Lower leg skin (tissue), 4 donors: ENCODE data around the gene CYP26B1. TPM values are rescaled to one million over a fixed set of nuclear protein-coding genes. Genes with fewer than 3 reads are reported as not detected.

ENCODE experiments used
- DNase-seq, 2 donors: peaks; one replicate each; pipeline ENCODE4 v3.0.0-alpha.2; 2019; ENCODE audit warnings: low spot score in 2 of 2
- H3K4me3 ChIP-seq: fragments of 200-600 bp; sonication (generic); 2 replicates; pipeline ENCODE4 v1.5.1; 2017; ENCODE audit warnings: mild to moderate bottlenecking, low read depth; ENCODE audit not compliant: poor library complexity, severe bottlenecking
- POLR2A ChIP-seq, 2 donors: fragments of 450-650 bp; IDR thresholded peaks; one replicate each; pipeline ENCODE4 v1.6.1; 2016 to 2017; ENCODE audit warnings: antibody characterized with exemption in 2 of 2, mild to moderate bottlenecking in 1 of 2, moderate library complexity in 1 of 2
- WGBS, 2 donors: methylation state at CpG; one replicate each; pipeline ENCODE4 v1.1.5; 2018; 5-methylcytosine and 5-hydroxymethylcytosine counted together
- intact Hi-C: fragments of 100-400 bp; cut with DNase I; formaldehyde crosslinking; loops from one replicate; pipeline ENCODE4 v1.15.0; 2023; ENCODE audit warnings: low total_unique reads
- total RNA-seq, 4 donors: library from RNA; depleted of rRNA; stranded (reverse); fragments of >200 nt; gene quantifications; one replicate each; pipeline ENCODE4 v1.1.0, GENCODE V29; 2016
- TF ChIP-seq, protein P1 (sequence below), 3 donors: fragments of 450-650 bp; IDR thresholded peaks; one replicate each; pipeline ENCODE4 v1.5.1; 2016; ENCODE audit warnings: antibody characterized with exemption in 3 of 3, mild to moderate bottlenecking in 3 of 3, moderate library complexity in 2 of 3

The CYP26B1 gene
- total RNA-seq, 4 donors from 2014 or later: 51.6 to 93.0 (median 73.6) TPM

DNA sequence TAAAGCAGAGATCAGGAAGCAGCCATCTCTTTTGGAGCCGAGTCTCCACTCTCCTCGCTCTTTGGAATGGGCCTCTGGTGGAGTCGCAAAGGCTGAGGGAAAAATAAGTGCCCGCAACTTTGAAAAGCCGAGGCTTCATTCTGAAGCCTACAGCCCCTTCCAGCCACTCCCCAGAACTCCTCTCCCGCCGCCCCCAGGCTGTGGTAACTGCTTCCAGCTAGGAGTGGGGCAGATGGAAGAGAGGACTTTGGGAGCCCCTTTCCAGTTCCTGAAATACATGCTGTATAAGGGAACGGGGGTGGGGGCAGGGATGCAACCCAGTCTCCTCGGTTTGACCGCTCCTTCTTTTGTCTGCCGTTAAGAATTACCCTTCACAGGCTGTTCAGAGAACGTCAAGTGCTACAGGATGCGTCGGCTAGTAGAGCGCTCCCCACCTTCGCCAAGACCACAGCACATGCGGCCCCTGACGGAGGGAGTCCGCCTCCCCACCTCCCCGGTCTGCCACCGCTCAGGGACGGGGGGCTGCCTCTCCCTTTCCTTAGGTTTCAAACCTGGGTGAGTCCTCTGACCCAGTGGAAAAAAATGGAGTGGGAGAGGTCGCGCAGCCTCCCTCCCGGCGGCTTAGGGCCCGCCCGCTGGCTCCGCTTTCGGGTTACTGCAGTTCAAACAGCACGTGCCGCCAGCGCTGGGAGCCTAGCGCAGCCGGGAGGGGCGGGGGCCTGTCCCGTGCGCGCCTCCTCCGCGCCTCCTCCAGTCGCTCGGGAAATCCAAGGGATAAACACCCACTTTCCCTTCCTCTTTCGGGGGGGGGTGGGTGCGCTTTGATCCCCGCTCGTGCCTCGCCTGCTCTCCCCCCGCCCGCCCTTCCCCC is 4.9 kb downstream of the CYP26B1 start:
- H3K4me3 ChIP-seq: peak overlapping the region; percentile 14
- peak in 1 of 2 donors; percentile 6 for TF ChIP-seq POLR2A (IDR thresholded peaks at IDR 0.05)
- TF ChIP-seq, protein P1, sequence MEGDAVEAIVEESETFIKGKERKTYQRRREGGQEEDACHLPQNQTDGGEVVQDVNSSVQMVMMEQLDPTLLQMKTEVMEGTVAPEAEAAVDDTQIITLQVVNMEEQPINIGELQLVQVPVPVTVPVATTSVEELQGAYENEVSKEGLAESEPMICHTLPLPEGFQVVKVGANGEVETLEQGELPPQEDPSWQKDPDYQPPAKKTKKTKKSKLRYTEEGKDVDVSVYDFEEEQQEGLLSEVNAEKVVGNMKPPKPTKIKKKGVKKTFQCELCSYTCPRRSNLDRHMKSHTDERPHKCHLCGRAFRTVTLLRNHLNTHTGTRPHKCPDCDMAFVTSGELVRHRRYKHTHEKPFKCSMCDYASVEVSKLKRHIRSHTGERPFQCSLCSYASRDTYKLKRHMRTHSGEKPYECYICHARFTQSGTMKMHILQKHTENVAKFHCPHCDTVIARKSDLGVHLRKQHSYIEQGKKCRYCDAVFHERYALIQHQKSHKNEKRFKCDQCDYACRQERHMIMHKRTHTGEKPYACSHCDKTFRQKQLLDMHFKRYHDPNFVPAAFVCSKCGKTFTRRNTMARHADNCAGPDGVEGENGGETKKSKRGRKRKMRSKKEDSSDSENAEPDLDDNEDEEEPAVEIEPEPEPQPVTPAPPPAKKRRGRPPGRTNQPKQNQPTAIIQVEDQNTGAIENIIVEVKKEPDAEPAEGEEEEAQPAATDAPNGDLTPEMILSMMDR (IDR thresholded peaks at IDR 0.05): no peak
- 8 to 20% methylated on average over 22 to 47 of the region's 50 CpGs for WGBS, 2 donors
- intact Hi-C loops: no loop called here
- peak; percentile 82 to 96 for DNase-seq

DNA sequence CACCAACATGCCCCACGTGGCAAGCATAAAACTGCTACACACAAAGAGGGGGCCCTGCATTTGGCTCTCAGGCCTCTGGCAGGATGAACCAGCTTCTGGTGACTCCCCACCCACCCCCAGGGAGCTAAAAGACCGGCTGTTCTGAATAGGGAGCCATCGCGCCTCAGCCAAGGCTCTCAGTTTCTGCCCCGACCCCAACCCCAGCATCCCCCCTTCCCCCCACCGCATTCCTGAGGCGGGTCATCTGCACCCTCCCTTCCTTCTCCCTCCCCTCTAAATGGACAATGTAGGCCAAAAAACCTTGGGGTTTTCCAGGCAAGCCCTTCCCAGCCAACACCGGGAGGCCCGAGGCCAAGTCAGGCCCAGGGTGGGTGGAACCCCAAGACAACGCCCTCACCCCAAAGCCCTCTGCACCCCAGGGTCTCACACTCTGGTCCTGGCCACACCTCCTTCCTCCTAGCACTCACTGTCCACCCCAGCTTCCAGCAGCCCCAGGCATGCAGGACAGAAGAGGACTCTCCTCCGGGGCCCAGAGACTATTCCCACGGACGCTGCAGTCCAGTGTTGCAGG is 5.7 kb downstream of the CYP26B1 start:
- WGBS, 2 donors: 51 to 57% methylated on average over 13 of the region's 13 CpGs
- intact Hi-C loops: no loop called here
- DNase-seq: peak; percentile 14 to 80
- no peak for TF ChIP-seq POLR2A (IDR thresholded peaks at IDR 0.05)
- TF ChIP-seq, protein P1 (IDR thresholded peaks at IDR 0.05): no peak
- no peak overlapping the region for H3K4me3 ChIP-seq

DNA sequence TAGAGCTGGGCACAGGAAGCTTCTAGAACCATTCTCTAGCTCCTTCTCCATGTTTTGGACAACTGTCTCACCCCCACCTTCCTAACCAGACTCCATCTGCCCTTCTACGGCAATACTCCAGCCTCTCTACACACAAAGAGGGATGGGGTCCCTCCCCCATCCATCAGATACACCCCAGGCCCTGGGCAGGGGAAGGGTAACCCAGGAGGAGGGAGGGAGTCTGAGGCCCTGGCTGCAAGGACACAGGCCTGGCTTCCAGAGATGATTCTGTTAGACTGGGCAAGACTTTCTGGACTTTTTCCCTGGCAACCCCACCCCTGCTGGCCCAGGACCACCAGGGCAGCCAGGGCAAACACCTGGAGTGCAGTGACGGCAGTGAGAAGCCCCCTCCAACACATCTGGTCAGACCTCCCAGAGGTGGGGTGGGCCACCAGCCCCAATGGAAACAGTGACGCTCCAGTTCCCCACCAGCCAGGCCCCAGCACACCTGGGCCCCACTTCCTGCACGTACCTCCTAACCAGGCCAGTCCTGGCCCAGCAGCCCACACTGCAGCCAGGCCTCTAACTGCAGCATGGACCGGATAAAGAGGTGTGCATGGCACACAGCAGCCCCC is 6.5 kb downstream of the CYP26B1 start:
- DNase-seq: peak; percentile 13 to 73
- intact Hi-C loops: no loop called here
- no peak overlapping the region for H3K4me3 ChIP-seq
- TF ChIP-seq POLR2A (IDR thresholded peaks at IDR 0.05): no peak
- TF ChIP-seq, protein P1 (IDR thresholded peaks at IDR 0.05): no peak
- WGBS, 2 donors: 81 to 87% methylated on average over 5 of the region's 5 CpGs

DNA sequence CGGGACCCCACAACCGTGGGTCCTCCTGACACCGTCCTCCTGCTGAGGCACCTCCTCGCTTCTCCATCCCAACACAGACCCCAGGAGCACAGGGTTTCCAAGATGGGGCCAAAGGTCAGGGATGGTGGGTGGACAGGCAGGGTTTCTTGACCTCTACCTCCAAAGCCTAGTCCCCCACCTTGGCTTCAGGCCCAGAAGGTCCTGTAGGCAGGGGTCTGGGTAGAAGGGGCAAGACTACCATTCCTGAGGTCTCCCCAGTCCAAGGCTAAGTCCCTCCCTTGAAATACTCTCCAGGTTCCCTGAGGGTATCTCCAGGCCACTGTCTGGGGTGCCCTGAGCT is 7.1 kb downstream of the CYP26B1 start:
- 87 to 89% methylated on average over 4 of the region's 4 CpGs for WGBS, 2 donors
- TF ChIP-seq, protein P1 (IDR thresholded peaks at IDR 0.05): no peak
- TF ChIP-seq POLR2A (IDR thresholded peaks at IDR 0.05): no peak
- no peak overlapping the region for H3K4me3 ChIP-seq
- intact Hi-C loops: no loop called here
- peak in 1 of 2 donors; percentile 82 for DNase-seq

DNA sequence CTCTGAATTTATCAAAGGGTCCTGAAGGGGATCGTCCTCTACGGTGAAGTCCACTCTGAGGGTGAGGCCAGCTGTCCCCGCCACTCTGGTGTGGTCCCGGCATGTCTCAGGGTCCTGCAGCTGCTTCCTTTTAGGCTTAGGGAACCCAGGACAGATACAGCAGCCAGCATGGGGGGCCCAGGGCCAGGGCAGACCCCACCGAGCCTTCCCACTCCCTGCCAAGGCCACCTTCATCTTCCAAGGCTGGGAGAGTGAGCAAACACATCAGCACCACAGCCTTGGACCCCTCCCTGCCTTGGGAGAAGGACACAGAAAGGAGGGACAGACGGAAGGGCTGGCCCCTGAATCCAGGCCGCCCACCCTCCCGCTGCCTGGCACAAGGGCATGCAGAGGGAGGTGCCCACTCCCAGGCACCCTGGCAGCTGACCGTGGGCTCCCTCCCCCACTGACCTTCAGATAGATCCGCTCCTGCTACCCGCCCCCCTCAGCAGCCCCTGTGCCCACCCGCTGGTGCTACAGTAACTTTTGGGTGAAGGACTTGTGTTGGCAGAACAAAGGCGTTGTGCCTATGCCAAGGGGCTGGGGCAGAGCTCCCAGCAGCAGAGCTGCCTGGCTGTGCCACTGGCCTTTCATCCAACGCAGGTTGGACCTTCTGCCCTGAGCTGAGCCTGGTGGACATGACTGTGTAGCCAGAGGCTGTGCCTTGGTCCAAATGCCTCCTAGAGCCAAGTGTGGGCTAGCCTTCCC is 7.6 kb downstream of the CYP26B1 start:
- DNase-seq: peak in 1 of 2 donors; percentile 86
- H3K4me3 ChIP-seq: no peak overlapping the region
- intact Hi-C loops: no loop called here
- TF ChIP-seq, protein P1 (IDR thresholded peaks at IDR 0.05): no peak
- no peak for TF ChIP-seq POLR2A (IDR thresholded peaks at IDR 0.05)
- 94 to 95% methylated on average over 11 to 14 of the region's 14 CpGs for WGBS, 2 donors
